Raji (cell line): ENCODE data around the gene ABHD8.

Source experiments
- POLR2A ChIP-seq: IDR thresholded peaks from 2 replicates; pipeline ENCODE4 v1.6.1; 2011; ENCODE audit warnings: low read depth, low read length, control low read depth; ENCODE audit not compliant: insufficient read depth

The ABHD8 gene

DNA sequence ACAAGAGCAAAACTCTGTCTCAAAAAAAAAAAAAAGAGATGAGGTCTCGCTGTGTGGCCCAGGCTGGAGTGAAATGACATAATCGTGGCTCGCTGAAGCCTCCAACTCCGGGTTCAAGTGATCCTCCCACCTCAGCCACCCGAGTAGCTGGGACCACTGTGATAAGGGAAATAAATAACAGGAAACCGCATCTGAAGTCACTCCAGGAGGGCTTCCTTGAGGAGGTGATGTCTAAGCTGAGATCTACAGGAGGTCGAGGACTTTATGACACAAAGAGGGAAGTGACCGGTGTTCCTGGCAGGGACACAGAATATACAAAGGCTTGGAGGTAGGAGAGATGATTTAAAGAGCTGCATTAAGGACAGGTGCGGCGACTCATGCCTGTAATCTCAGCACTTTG, 48.6 kb downstream of the ABHD8 start:
- TF ChIP-seq POLR2A = no peak

DNA sequence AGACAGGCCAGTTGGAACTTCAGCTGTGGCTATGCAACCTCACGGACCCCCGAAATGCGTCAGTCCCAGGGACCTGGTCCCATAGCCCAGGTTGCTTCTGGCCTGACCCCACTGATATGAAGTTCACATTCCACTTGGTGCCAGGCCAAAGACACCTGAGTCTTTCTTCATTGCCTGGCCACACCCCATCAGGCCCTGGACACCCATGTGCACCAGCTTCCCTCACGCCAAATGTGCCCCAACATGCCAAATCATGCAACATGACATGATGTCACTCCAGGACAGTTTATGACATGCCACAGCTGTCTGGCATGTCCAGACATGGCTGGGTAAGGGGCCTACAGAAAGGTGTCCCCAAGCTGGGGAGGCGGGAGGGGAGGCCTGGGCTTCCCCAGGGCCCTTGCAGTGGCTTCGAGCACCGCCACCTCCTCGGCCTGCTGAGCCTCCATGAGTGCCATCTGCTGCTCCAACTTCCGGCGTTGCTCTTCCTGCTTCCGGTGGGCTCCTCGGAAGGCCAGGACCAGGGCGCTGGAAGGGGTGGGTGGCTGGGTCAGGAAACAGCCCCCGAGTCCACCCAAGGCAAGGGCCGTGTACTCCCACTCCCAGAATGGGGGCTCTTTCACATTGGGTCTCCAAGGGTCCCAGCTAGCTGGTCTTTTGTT, 53.2 kb downstream of the ABHD8 start:
- TF ChIP-seq POLR2A = no peak

DNA sequence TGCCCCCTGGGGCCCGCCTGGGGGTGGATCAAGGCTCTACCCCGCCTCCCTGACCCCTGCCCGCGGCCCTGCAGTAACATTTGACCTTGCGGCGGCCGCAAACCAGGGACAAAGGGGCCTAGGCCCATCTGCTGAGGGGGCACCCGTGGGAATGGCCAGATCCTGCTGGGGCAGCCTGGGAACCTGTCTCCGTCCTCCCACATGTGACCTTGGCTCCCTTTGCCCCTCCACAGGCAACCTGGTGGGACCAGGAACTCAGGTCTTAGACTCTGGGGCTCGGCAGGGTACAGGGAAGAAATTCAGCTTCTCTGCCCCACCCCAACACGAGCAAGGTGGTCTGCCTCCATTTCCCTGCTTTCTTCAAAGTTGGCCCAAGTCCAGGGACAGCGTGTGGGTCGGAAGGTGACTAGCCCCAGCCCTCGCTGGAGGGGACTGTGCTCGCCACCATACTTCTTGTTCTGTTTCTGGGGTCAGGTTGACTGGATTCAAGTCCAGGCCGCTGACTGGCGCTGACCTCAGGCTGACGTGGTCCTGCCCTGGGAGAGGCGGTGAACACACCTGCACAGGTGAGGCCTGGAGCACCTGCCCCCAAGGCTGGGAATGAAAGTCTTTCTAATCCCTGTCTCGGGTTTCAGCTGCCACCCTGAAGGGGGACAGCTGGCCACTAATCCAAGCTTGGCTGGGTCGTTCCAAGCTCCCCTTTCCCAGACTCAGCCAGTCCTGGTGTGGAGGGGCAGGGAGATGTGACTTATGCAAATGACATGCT, 55.0 kb downstream of the ABHD8 start:
- no peak for TF ChIP-seq POLR2A

DNA sequence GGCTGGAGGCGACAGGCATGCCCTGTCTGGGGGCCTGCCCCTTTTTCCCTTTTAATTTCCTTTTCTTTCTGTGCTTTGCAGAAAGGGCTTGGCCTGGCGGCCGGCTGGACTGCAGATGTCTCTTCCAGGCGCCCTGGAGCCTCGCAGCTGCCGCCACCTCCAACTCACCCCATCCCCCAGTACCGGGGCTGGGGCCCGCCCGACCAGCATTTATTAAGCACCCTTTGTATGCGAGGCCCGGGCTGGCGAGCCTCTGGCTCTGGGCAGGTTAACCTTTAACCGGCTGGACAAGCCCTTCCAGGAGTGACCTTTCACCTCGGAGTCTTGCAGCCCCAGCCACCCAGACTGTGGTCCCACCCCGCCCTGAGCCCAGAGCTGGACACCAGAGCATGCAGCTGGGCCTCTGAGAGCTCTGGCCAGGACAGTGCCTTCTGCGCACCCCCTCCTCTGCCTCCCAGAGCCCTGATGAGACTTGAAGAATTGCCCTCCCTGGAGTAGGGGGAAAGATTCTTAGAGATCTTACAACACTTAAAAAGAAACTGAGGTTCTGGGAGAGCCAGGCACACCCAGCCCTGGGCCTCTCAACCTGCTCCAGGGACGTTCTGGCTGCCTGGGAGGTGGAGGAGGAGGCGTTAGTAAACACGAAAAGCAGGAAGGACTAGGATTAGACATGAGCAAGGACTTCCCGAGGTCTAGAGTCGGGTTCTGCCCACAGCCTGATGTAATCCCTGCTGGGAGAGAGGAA, 56.4 kb downstream of the ABHD8 start:
- TF ChIP-seq POLR2A = no peak

DNA sequence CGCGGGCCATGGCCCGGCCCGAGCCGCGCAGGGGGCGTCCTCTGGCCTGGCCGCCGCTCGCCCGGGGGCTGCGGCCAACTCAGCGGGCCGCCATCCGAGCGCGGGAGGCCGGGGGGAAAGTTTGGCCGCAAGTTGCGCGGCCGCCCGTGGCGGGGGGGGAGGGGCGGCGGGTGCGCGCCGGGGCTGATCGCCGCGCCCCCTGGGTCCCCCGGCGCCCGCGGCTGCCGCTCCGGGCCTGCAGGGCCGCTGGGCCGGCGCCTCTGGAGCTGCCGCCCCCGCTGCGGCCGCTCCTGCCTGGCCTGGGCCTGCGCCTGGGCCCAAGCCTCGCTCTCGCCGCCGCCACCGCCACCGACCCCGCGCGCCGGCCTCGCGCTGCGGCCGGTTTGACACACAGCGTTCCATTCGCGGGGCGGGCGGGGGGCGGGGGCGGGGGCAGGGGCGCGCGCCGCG, 57.7 kb downstream of the ABHD8 start, which contains the start of gene NR2F6:
Gene NR2F6, minus strand, starts transcription at position 385 of the 450 bp plus-strand sequence. CDS start 699 bp downstream, outside the sequence.
- TF ChIP-seq POLR2A = no peak

DNA sequence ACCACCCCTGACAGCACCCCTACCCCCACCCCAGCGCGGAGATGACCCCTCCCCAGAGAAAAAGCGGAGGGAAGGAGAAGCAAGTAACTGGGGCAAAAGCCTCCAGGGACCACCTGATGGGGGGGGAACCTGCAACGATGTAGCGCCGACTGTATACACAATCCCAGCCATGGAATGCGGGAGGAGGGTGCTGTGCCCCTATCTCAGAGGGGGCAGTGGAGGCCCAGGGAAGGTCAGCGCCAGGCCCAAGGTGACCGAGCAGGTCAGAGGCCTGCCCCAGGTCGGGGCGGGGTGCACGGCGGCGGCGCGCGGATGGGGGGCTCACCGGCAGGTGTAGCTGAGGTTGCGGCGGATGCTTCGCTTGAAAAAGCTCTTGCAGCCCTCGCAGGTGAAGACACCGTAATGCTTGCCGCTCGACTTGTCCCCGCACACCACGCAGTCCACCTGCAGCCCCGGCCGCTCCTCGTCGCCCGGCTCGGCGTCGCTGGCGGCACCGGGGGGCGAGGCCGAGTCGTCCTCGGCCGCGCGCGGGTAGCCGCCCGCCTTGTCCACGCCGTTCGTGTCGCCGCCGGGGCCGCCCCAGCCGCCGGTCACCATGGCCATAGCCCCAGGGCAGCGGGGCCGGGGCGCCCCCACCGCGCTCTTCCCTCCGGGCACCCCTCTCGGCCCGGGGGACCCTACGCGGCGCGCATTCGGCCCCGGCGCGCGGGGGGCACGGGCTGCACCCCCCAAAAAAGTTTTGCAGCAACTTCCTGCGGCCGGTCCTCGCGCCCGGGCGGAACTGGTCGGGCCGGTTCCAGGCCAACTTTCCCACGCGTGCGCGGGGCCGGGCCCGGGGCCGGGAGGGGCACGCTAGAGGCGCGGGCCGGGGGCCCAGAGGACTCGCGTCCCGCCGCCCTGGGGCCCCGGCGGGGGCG, 58.3 kb downstream of the ABHD8 start:
- no peak for TF ChIP-seq POLR2A

DNA sequence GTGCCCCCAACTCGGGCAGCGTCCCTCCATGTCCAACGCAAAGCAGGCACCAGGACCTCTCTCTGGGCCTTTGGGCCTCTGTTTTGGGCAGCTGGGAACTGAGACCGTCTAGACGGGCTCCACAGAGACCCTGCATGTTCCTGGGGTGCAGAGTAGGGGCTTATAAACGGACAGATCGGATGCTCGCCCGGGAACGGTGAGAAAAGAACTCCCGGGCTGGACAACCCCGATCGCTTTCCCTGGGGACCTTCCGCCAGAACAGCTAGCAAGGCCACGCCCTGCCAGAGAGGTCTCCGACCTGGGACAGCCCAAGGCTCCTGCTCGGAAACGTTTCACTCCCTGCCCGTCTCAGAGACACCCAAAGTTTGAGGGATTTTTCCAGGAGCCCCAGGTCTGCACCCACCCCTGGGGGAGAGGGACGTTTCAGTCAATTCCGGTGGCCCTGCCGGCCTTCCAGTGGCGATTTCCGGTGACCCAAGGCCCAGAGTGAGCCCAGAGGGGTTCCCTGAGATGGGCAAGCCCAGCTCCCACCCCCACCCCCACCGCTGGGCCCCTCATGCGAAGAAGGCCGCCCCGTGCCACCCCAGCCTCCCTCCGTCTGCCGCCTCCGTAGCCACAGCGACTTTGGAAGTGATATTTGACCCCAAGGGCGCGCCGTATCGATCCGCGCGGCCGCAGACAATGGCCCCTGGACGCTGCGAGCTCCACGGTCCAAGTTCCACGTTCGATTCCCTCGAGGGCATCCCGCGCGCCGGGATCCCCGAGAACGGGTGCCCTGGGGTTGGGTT, 59.2 kb downstream of the ABHD8 start:
- no peak for TF ChIP-seq POLR2A

DNA sequence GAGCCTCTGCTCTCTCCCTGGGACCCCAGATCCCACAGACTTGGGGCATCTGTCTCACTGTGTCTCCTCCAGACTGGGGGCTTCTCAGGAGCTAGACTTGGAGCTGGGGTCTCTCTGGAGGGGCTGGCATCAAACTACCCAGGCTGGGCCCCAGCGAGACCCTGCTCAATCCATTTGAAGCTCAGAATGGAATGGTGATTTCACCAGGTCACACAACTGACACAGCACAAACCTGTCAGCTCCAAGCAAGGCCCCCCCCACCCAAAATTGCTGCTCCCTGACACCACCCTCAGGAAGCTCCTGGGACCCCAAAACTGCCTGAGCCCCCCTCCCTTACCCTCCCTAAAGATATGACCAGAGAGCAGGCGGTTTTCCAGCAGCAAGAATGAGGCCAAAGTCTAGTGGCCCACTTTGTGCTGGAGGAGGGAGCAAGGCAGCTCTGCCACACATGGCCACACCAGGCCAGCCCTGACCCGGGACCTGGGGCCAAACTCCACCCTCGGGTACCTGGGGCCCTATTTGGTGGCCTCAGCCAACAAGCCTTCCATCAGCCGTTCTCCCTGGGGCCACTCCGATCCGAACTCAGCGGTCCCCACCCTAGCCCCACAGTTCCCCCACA, 59.9 kb downstream of the ABHD8 start:
- no peak for TF ChIP-seq POLR2A

DNA sequence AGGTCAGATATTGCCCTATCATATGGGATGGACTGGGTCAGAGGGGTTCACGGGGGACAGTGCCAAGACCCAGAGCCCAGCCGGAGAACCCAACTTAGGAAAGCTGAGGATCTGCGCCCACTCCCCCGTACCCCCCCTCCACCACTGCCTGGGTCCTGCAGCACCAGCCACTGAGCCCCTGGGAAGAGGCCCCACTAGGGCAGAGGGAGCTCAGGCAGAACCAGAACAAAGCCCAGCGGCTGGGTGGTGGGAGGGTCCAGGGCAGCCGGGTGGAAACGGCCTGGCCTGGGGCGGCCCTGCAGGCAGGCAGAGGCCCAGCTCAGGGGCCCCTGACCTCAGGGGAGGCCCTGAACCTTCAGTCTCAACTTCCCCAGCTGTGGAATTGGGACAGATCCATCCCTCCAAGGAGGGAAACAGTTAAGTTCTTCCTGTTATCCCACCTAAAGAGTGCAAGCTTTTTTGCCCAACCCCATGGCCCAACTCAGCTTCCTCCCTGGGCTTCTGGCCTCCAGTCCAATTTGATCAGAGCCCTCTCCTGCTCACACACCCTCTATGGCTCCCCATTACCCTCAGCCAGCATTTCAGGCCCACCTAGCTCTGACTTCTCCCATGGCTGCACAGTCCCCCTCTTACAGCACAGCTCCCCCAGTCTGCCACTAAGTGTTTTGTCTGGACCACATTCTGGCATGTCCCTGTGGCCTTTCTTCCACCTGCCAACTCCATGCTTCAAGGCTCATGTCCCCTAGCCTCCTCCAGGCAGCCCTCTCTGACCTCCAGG, 60.6 kb downstream of the ABHD8 start:
- TF ChIP-seq POLR2A = no peak
